Measurements from ENCODE around the gene ACCS.

ACCS gene, protein sequence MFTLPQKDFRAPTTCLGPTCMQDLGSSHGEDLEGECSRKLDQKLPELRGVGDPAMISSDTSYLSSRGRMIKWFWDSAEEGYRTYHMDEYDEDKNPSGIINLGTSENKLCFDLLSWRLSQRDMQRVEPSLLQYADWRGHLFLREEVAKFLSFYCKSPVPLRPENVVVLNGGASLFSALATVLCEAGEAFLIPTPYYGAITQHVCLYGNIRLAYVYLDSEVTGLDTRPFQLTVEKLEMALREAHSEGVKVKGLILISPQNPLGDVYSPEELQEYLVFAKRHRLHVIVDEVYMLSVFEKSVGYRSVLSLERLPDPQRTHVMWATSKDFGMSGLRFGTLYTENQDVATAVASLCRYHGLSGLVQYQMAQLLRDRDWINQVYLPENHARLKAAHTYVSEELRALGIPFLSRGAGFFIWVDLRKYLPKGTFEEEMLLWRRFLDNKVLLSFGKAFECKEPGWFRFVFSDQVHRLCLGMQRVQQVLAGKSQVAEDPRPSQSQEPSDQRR

GRCh38 chr11:44065841-44066731, at the start of gene ACCS:
ACCS (plus strand) TSS chr11:44066270; CDS start chr11:44067628, 1,358 bp downstream.
- TF ChIP-seq GATA2 (IDR thresholded peaks at IDR 0.05; ENCODE audit: low read depth, low read length) (no peak), GATA3 (IDR thresholded peaks at IDR 0.05; ENCODE audit: low read depth, low read length) (no peak)

GRCh38 chr11:44016546-44017442, 49.3 kb upstream of the ACCS start:
- TF ChIP-seq GATA2 (IDR thresholded peaks at IDR 0.05; ENCODE audit: low read depth, low read length) (no peak), GATA3 (IDR thresholded peaks at IDR 0.05; ENCODE audit: low read depth, low read length) (no peak)

DNA sequence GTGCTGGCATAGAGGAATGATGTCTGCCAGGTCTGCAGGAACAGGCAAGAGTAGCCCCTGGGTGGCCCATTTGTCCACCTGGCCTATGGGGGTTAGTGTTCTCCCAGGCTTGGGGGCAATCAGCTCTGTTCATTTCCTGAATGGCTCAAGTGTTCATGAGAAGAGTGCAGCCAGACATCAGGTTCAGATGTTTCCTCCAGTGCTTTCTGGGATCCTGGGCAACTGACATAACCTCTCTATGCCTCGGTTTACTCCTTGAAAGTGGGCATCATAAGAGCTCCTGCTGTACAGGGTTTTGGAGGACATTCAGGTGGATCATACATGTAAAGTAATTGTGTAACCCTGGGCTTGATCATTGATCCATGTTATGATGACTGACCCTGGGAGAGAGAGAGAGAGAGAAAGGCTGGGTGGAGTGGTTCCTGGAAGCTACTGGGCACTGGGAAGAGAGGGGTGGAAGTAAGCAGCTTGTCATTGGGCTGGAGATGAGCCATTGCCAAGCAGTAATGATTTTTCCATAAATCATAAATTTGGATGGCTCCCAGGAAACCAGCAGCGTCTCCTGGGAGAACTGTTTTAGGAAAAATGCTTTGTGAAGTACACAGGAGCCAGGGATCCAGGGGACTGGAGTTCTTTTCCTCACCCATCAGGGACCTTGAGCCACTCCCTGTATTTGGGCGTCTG, 48.5 kb upstream of the ACCS start:
- TF ChIP-seq GATA2 (IDR thresholded peaks at IDR 0.05; ENCODE audit: low read depth, low read length) (no peak), GATA3 (IDR thresholded peaks at IDR 0.05; ENCODE audit: low read depth, low read length) (no peak)

DNA sequence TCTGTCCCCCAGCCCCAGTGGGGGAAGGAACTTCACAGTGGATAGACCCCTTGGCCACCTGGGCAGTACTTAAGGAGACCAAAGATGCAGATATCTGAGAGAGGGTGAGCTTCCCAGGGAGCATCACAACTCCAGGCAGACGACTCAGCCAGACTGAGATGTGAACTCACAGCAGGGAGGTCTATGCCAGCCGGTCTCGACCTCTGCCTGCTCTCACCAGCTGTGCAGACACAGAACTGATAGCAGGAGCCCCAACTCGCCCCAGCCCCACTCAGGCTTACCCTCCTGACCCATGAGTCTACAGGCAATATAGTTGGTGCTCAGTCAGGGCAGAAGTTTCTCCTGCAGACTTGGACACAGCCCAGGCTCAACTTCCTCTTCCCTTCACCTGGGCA, 47.9 kb upstream of the ACCS start:
- no peak for TF ChIP-seq GATA2 (IDR thresholded peaks at IDR 0.05; ENCODE audit: low read depth, low read length)
- TF ChIP-seq GATA3 (IDR thresholded peaks at IDR 0.05; ENCODE audit: low read depth, low read length), result no peak

GRCh38 chr11:44018829-44019228, 47.2 kb upstream of the ACCS start:
- TF ChIP-seq GATA3 (IDR thresholded peaks at IDR 0.05; ENCODE audit: low read depth, low read length), result no peak
- TF ChIP-seq GATA2 (IDR thresholded peaks at IDR 0.05; ENCODE audit: low read depth, low read length), result no peak

DNA sequence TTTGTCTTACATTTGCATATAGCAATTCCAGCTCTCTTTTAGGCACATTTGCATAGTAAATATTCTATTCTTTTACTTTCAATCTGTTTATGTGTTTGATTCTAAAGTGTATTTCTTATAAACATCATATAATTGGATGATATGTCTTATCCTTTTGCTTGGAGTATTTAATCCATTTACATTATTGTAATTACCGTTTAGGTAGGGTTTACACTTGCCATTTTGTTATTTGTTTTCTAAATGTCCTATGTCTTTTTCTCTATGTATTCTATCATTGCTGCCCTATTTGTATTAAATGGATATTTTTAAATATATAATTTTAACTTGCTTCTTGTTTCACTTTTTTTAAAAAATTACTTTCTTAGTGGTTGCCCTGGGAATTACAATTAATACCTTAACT, 41.1 kb upstream of the ACCS start:
- no peak for TF ChIP-seq GATA2 (IDR thresholded peaks at IDR 0.05; ENCODE audit: low read depth, low read length)
- TF ChIP-seq GATA3 (IDR thresholded peaks at IDR 0.05; ENCODE audit: low read depth, low read length), result no peak

DNA sequence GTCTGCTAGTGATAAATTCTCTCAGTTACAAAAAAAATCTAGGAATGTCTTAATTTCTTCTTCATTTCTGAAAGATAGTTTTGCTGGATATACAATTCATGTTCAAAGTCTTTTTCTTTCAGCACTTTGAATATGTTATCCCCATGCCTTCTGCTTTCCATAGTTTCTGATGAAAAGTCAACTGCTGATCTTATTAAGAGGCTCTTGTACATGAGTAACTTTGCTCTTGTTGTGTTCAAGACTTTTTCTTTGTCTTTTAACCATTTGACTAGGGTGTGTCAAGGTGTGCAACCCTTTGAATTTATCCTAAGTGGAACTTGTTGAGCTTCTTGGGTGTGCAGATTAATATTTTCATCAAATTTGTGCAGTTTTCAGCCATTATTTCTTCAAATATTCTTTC, 40.3 kb upstream of the ACCS start:
- TF ChIP-seq GATA3 (IDR thresholded peaks at IDR 0.05; ENCODE audit: low read depth, low read length), result no peak
- TF ChIP-seq GATA2 (IDR thresholded peaks at IDR 0.05; ENCODE audit: low read depth, low read length), result no peak

DNA sequence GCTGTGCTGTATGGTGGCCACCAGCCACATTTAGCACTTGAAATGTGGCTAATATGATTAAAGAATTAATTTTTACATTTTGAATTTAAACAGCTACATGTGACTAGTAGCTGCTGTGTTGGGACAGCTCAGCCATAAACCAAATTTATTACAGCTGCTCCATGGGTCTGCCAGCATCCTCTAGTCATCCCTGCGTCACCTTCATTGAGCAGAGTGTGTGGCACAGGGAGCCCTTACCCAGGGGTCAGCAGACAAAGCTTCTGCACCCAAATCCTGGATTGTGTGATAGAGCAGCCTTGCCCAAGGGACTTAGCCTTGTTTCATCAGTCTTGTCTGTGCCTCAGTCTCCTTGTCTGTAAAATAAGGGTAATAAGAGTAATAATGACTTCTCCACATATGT, 37.7 kb upstream of the ACCS start:
- TF ChIP-seq GATA3 (IDR thresholded peaks at IDR 0.05; ENCODE audit: low read depth, low read length) (no peak), GATA2 (IDR thresholded peaks at IDR 0.05; ENCODE audit: low read depth, low read length) (no peak)

- TF ChIP-seq GATA3 (IDR thresholded peaks at IDR 0.05; ENCODE audit: low read depth, low read length) (no peak), GATA2 (IDR thresholded peaks at IDR 0.05; ENCODE audit: low read depth, low read length) (no peak)
These were observed 37.1 kb upstream of the ACCS start for GRCh38 chr11:44028816-44029506.

- TF ChIP-seq GATA2 (IDR thresholded peaks at IDR 0.05; ENCODE audit: low read depth, low read length), result no peak
These were observed 36.6 kb upstream of the ACCS start for GRCh38 chr11:44029507-44029845.

GRCh38 chr11:44029977-44030911, 35.8 kb upstream of the ACCS start:
- TF ChIP-seq GATA3 (IDR thresholded peaks at IDR 0.05; ENCODE audit: low read depth, low read length) (no peak), GATA2 (IDR thresholded peaks at IDR 0.05; ENCODE audit: low read depth, low read length) (no peak)

DNA sequence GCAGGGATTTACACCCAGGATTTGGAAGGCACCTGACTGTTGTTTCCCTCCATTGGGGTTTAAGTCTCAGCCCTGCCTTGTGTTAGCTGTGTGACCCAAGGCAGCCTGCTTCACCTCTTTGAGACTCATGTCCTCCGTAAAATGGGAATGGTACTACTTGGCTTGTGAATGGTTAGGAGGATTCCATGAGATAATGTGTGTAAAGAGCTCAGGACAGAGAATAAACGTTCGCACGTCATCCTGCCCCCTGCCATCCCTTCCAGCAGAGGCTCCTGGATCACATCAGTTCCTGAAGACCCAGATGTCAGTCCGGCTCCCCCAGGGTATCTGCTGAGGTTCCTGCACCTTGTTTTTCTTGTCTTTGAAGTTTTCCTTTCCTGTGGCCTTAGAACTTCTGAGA, 35.1 kb upstream of the ACCS start:
- no peak for TF ChIP-seq GATA3 (IDR thresholded peaks at IDR 0.05; ENCODE audit: low read depth, low read length)

Data from SH-SY5Y (cell line).